ENCODE data around the gene TRIM52.

DNA sequence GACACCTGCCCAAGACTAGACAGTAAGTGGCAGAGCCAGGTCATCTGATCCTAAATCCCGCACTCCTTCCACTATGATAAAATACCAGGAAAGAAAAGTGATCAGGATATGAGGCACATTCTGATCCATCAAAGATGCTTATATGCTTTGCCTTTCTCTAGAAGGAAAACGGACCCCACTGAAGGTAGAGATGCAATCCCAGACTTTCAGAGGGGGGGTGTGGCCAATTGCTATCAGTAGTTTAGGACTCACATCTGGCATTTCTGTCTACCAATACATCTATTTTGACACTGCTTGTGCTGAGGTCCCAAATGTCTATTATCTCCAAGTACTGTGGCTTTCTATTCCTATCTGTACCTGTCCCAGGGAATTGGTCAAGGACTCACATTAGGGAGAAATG is 1.7 kb downstream of the TRIM52 start:
- TF ChIP-seq, protein P1, sequence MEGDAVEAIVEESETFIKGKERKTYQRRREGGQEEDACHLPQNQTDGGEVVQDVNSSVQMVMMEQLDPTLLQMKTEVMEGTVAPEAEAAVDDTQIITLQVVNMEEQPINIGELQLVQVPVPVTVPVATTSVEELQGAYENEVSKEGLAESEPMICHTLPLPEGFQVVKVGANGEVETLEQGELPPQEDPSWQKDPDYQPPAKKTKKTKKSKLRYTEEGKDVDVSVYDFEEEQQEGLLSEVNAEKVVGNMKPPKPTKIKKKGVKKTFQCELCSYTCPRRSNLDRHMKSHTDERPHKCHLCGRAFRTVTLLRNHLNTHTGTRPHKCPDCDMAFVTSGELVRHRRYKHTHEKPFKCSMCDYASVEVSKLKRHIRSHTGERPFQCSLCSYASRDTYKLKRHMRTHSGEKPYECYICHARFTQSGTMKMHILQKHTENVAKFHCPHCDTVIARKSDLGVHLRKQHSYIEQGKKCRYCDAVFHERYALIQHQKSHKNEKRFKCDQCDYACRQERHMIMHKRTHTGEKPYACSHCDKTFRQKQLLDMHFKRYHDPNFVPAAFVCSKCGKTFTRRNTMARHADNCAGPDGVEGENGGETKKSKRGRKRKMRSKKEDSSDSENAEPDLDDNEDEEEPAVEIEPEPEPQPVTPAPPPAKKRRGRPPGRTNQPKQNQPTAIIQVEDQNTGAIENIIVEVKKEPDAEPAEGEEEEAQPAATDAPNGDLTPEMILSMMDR (IDR thresholded peaks at IDR 0.05): no peak
- TF ChIP-seq EP300 (IDR thresholded peaks at IDR 0.05): no peak

Data from ovary (tissue), 3 donors.